ENCODE data around the gene RBM5. TPM values are rescaled to one million over a fixed set of nuclear protein-coding genes. Genes with fewer than 3 reads are reported as not detected.

Gene RBM5
- total RNA-seq, 1 experiment from 2014 or later: 89.1 TPM

GRCh38 chr3:50151728-50152127 is 63.0 kb downstream of the RBM5 start:
- Histone ChIP-seq H3K4me2 (ENCODE audit: low read length) (no peak overlapping the region), H4K20me1 (ENCODE audit: insufficient read depth) (no peaks in the 10 kb centered on the region), H3K4me3 (replicated peaks in 1 of 2; ENCODE audit: low read depth in 1 of 2, low read length in 2 of 2) (no peak overlapping the region), H3K79me2 (ENCODE audit: insufficient read depth, low read length) (no peaks in the 10 kb centered on the region), H3K36me3 (ENCODE audit: control insufficient read depth in 1 of 2, insufficient read depth in 2 of 2, low read length in 2 of 2) (no peaks in the 10 kb centered on the region), H3K9ac (ENCODE audit: low read length) (no peak overlapping the region), H3K27ac (ENCODE audit: low read depth, low read length) (no peak overlapping the region), H3K4me1 (ENCODE audit: control insufficient read depth in 1 of 2, insufficient read depth in 2 of 2, low read length in 2 of 2) (peaks cover 8 to 21% of the 10 kb centered on the region in 2 experiments), H3K27me3 (ENCODE audit: insufficient read depth, low read length) (no peaks in the 10 kb centered on the region), H2AFZ (ENCODE audit: low read depth, low read length, poor library complexity, severe bottlenecking) (no peak overlapping the region), H3K9me2 (ENCODE audit: insufficient read depth) (no peaks in the 10 kb centered on the region), H3K9me3 (ENCODE audit: control insufficient read depth in 1 of 2, insufficient read depth in 1 of 2, low read depth in 1 of 2, low read length in 2 of 2) (no peaks in the 10 kb centered on the region)
- intact Hi-C loops (cut with micrococcal nuclease): no loop called here
- no peak for ATAC-seq
- RAD21 ChIA-PET (ENCODE audit: low non-redundant PET in 1 of 2, low total read pairs in 2 of 2, uncharacterized antibody in 2 of 2, unreplicated experiment in 2 of 2): no interaction called here
- DNase-seq (ENCODE audit: low read depth, low spot score): no peak
- BruUV-seq (replicated peaks): no TSS peak
- TF ChIP-seq CEBPB (IDR thresholded peaks at IDR 0.05; ENCODE audit: low read depth): no peak
- no peak for TF ChIP-seq POLR2AphosphoS5 (IDR thresholded peaks at IDR 0.05; ENCODE audit: low read depth, low read length)
- TF ChIP-seq EZH2 (IDR thresholded peaks at IDR 0.05): no peak
- TF ChIP-seq POLR2A (IDR thresholded peaks at IDR 0.05; ENCODE audit: borderline replicate concordance, extremely low read depth, insufficient read depth, insufficient read length): no peak
- TF ChIP-seq ZNF274 (IDR thresholded peaks at IDR 0.05; ENCODE audit: low read depth, low read length): no peak
- TF ChIP-seq EZH2phosphoT487 (IDR thresholded peaks at IDR 0.05; ENCODE audit: borderline replicate concordance): no peak
- no peak for TF ChIP-seq SIN3A (IDR thresholded peaks at IDR 0.05; ENCODE audit: low read depth)
- TF ChIP-seq SP1 (IDR thresholded peaks at IDR 0.05; ENCODE audit: low read depth): no peak
- TF ChIP-seq, protein P1, sequence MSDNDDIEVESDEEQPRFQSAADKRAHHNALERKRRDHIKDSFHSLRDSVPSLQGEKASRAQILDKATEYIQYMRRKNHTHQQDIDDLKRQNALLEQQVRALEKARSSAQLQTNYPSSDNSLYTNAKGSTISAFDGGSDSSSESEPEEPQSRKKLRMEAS (IDR thresholded peaks at IDR 0.05): no peak
- no peak for TF ChIP-seq RAD21 (IDR thresholded peaks at IDR 0.05; ENCODE audit: low read depth)
- no peak for TF ChIP-seq FOSL1 (IDR thresholded peaks at IDR 0.05; ENCODE audit: low read depth)
- no peak for TF ChIP-seq CTCF (IDR thresholded peaks at IDR 0.05 in 2 of 3, conservative IDR thresholded peaks at IDR 0.05 in 1 of 3; ENCODE audit: borderline replicate concordance in 1 of 3, insufficient read depth in 1 of 3, low read depth in 2 of 3, low read length in 2 of 3)
- TF ChIP-seq, protein P2, sequence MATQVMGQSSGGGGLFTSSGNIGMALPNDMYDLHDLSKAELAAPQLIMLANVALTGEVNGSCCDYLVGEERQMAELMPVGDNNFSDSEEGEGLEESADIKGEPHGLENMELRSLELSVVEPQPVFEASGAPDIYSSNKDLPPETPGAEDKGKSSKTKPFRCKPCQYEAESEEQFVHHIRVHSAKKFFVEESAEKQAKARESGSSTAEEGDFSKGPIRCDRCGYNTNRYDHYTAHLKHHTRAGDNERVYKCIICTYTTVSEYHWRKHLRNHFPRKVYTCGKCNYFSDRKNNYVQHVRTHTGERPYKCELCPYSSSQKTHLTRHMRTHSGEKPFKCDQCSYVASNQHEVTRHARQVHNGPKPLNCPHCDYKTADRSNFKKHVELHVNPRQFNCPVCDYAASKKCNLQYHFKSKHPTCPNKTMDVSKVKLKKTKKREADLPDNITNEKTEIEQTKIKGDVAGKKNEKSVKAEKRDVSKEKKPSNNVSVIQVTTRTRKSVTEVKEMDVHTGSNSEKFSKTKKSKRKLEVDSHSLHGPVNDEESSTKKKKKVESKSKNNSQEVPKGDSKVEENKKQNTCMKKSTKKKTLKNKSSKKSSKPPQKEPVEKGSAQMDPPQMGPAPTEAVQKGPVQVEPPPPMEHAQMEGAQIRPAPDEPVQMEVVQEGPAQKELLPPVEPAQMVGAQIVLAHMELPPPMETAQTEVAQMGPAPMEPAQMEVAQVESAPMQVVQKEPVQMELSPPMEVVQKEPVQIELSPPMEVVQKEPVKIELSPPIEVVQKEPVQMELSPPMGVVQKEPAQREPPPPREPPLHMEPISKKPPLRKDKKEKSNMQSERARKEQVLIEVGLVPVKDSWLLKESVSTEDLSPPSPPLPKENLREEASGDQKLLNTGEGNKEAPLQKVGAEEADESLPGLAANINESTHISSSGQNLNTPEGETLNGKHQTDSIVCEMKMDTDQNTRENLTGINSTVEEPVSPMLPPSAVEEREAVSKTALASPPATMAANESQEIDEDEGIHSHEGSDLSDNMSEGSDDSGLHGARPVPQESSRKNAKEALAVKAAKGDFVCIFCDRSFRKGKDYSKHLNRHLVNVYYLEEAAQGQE (IDR thresholded peaks at IDR 0.05; ENCODE audit: low read depth): no peak
- no peak for TF ChIP-seq ELF1 (IDR thresholded peaks at IDR 0.05; ENCODE audit: borderline replicate concordance, low read depth)
- TF ChIP-seq CBX3 (IDR thresholded peaks at IDR 0.05; ENCODE audit: low read depth): no peak
- no peak for TF ChIP-seq EGR1 (IDR thresholded peaks at IDR 0.05; ENCODE audit: low read depth)
- TF ChIP-seq ZBTB33 (IDR thresholded peaks at IDR 0.05; ENCODE audit: extremely low read depth, insufficient replicate concordance, low read length): no peak
- no peak for TF ChIP-seq ZFX (IDR thresholded peaks at IDR 0.05)
- no peak for TF ChIP-seq SRF (IDR thresholded peaks at IDR 0.05; ENCODE audit: low read depth)
- POLR2A ChIA-PET: no interaction called here
- CTCF ChIA-PET: no interaction called here
